GM12892 (cell line): ENCODE data around the gene COG3.

Experiments
- DNase-seq: peaks from one replicate; pipeline ENCODE4 v3.0.0; 2011; ENCODE audit not compliant: insufficient read length
- FAIRE-seq: peaks from 2 replicates; lab custom pipeline; 2011; peaks lifted over from hg19 to GRCh38; lab: Jason Lieb, UNC
- POLR2A ChIP-seq: IDR thresholded peaks from 2 replicates; pipeline ENCODE4 v1.6.1; 2011; ENCODE audit warnings: low read depth, low read length, control low read depth
- POLR2AphosphoS5 ChIP-seq: IDR thresholded peaks from 2 replicates; pipeline ENCODE4 v1.6.1; 2011; ENCODE audit warnings: low read depth, low read length, control low read depth
- TAF1 ChIP-seq: IDR thresholded peaks from 2 replicates; pipeline ENCODE4 v1.6.1; 2011; ENCODE audit warnings: low read depth, mild to moderate bottlenecking, control low read depth, low read length, borderline replicate concordance

COG3 gene

GRCh38 chr13:45575830-45576180, 111.1 kb downstream of the COG3 start:
- FAIRE-seq (no peak), DNase-seq (no peak)
- TF ChIP-seq POLR2A (no peak), POLR2AphosphoS5 (no peak), TAF1 (no peak)

GRCh38 chr13:45576466-45576865, 111.7 kb downstream of the COG3 start:
- TF ChIP-seq POLR2A (no peak), POLR2AphosphoS5 (no peak), TAF1 (no peak)
- no peak for DNase-seq
- no peak for FAIRE-seq

GRCh38 chr13:45582408-45583076, 117.8 kb downstream of the COG3 start:
- DNase-seq (no peak), FAIRE-seq (no peak)
- no peak for TF ChIP-seq POLR2A
- TF ChIP-seq TAF1: no peak
- TF ChIP-seq POLR2AphosphoS5: no peak

- TF ChIP-seq POLR2AphosphoS5 (no peak), TAF1 (no peak), POLR2A (no peak)
- DNase-seq: no peak
- FAIRE-seq: no peak
Observed at GRCh38 chr13:45584816-45585215, 120.1 kb downstream of the COG3 start.
